Measurements from ENCODE around the gene SLC29A3. TPM values are rescaled to one million over a fixed set of nuclear protein-coding genes. Genes with fewer than 3 reads are reported as not detected.

SLC29A3 gene
- total and polyA plus RNA-seq, 10 of the 15 experiments (the other 5 are each of a cell fraction or from before 2014, with no cell fraction given): 1.5 to 4.0 (median 2.7) TPM

GRCh38 chr10:71404503-71405295 is 85.6 kb downstream of the SLC29A3 start (continued):
- TF ChIP-seq CEBPZ (IDR thresholded peaks at IDR 0.05; ENCODE audit: low read depth, low read length): no peak
- TF ChIP-seq PML (IDR thresholded peaks at IDR 0.05; ENCODE audit: low read length): no peak
- no peak for TF ChIP-seq SMAD5 (IDR thresholded peaks at IDR 0.05; ENCODE audit: low read depth)
- TF ChIP-seq, protein P1, sequence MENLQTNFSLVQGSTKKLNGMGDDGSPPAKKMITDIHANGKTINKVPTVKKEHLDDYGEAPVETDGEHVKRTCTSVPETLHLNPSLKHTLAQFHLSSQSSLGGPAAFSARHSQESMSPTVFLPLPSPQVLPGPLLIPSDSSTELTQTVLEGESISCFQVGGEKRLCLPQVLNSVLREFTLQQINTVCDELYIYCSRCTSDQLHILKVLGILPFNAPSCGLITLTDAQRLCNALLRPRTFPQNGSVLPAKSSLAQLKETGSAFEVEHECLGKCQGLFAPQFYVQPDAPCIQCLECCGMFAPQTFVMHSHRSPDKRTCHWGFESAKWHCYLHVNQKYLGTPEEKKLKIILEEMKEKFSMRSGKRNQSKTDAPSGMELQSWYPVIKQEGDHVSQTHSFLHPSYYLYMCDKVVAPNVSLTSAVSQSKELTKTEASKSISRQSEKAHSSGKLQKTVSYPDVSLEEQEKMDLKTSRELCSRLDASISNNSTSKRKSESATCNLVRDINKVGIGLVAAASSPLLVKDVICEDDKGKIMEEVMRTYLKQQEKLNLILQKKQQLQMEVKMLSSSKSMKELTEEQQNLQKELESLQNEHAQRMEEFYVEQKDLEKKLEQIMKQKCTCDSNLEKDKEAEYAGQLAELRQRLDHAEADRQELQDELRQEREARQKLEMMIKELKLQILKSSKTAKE (IDR thresholded peaks at IDR 0.05; ENCODE audit: low read depth, poor library complexity, severe bottlenecking): no peak
- no peak for TF ChIP-seq TCF7 (IDR thresholded peaks at IDR 0.05; ENCODE audit: borderline replicate concordance)
- no peak for TF ChIP-seq MEF2A (IDR thresholded peaks at IDR 0.05; ENCODE audit: insufficient read depth, low read depth, low read length)
- TF ChIP-seq SREBF1 (IDR thresholded peaks at IDR 0.05; ENCODE audit: low read length): no peak
- TF ChIP-seq, protein P2, sequence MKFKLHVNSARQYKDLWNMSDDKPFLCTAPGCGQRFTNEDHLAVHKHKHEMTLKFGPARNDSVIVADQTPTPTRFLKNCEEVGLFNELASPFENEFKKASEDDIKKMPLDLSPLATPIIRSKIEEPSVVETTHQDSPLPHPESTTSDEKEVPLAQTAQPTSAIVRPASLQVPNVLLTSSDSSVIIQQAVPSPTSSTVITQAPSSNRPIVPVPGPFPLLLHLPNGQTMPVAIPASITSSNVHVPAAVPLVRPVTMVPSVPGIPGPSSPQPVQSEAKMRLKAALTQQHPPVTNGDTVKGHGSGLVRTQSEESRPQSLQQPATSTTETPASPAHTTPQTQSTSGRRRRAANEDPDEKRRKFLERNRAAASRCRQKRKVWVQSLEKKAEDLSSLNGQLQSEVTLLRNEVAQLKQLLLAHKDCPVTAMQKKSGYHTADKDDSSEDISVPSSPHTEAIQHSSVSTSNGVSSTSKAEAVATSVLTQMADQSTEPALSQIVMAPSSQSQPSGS (IDR thresholded peaks at IDR 0.05; ENCODE audit: low read length): no peak

All from GM12878 (cell line).